ENCODE measurements around the gene ITPR2. TPM values are rescaled to one million over a fixed set of nuclear protein-coding genes. Genes with fewer than 3 reads are reported as not detected.

The ITPR2 gene
- total and polyA plus RNA-seq, 2 of the 13 experiments (the other 11 are each of a cell fraction or from before 2014, with no cell fraction given) = 31.9 to 81.9 TPM

- TF ChIP-seq ZNF691 (CRISPR knock-in tag; IDR thresholded peaks at IDR 0.05; ENCODE audit: borderline replicate concordance, low read depth) = 0 out of 2 replicates have a peak, but pooled peaks have one; percentile 23
- TF ChIP-seq SETDB1 (CRISPR knock-in tag; IDR thresholded peaks at IDR 0.05; ENCODE audit: borderline replicate concordance) = no peak
- TF ChIP-seq MTF1 (CRISPR knock-in tag; IDR thresholded peaks at IDR 0.05) = no peak
- no peak for TF ChIP-seq MBNL3 (CRISPR knock-in tag; conservative IDR thresholded peaks at IDR 0.05)
- TF ChIP-seq ZNF564 (CRISPR knock-in tag; IDR thresholded peaks at IDR 0.05) = no peak; the same call in 1 of the 2 replicates
- TF ChIP-seq RARG (CRISPR knock-in tag; IDR thresholded peaks at IDR 0.05; ENCODE audit: low read depth) = no peak
- TF ChIP-seq ZNF790 (CRISPR knock-in tag; IDR thresholded peaks at IDR 0.05; ENCODE audit: borderline replicate concordance) = no peak
- TF ChIP-seq ZBTB26 (CRISPR knock-in tag; IDR thresholded peaks at IDR 0.05; ENCODE audit: borderline replicate concordance) = no peak
- TF ChIP-seq IRF9 (CRISPR knock-in tag; IDR thresholded peaks at IDR 0.05; ENCODE audit: borderline replicate concordance) = no peak
- no peak for TF ChIP-seq NFRKB (IDR thresholded peaks at IDR 0.05)
- TF ChIP-seq ZNF207 (IDR thresholded peaks at IDR 0.05; ENCODE audit: borderline replicate concordance) = no peak
- TF ChIP-seq LBX2 (CRISPR knock-in tag; IDR thresholded peaks at IDR 0.05; ENCODE audit: borderline replicate concordance) = no peak
- TF ChIP-seq SMARCC2 (IDR thresholded peaks at IDR 0.05) = peak; percentile 95
- TF ChIP-seq RFX5 (IDR thresholded peaks at IDR 0.05; ENCODE audit: low read depth, low read length) = no peak
- TF ChIP-seq ZNF570 (CRISPR knock-in tag; IDR thresholded peaks at IDR 0.05; ENCODE audit: borderline replicate concordance) = no peak
- TF ChIP-seq ELK4 (CRISPR knock-in tag; IDR thresholded peaks at IDR 0.05; ENCODE audit: borderline replicate concordance) = no peak
- no peak for TF ChIP-seq ZNF230 (CRISPR knock-in tag; IDR thresholded peaks at IDR 0.05)
- TF ChIP-seq SMAD3 (CRISPR knock-in tag; IDR thresholded peaks at IDR 0.05) = peak; percentile 97
- TF ChIP-seq ZBED4 (CRISPR knock-in tag; IDR thresholded peaks at IDR 0.05; ENCODE audit: borderline replicate concordance) = peak; percentile 56; the same call in 1 of the 2 replicates
- TF ChIP-seq RXRA (CRISPR knock-in tag; IDR thresholded peaks at IDR 0.05) = peak; percentile 69; the same call in 1 of the 2 replicates
Observed at GRCh38 chr12:26768611-26769603, 64.1 kb downstream of the ITPR2 start (continued).
